Cardiac muscle cell (in vitro differentiated cells and primary cell): ENCODE data around the gene ENOX1. TPM values are rescaled to one million over a fixed set of nuclear protein-coding genes. Genes with fewer than 3 reads are reported as not detected.

Experiments
- DNase-seq, 2 donors: peaks; one replicate each; pipeline versions ENCODE4 v3.0.0 to v3.0.0-alpha.2; 2010 to 2017; ENCODE audit warnings: low read depth in 1 of 2, low spot score in 1 of 2
- H3K27ac ChIP-seq: fragments of 200-600 bp; sonication (generic); 2 replicates; pipeline ENCODE4 v1.5.1; 2016
- H3K27me3 ChIP-seq: fragments of 200-600 bp; sonication (generic); 2 replicates; pipeline ENCODE4 v1.6.0; 2016; ENCODE audit warnings: control low read depth
- H3K36me3 ChIP-seq: fragments of 200-600 bp; sonication (generic); 2 replicates; pipeline ENCODE4 v1.5.1; 2016; ENCODE audit warnings: control low read depth
- H3K4me1 ChIP-seq: fragments of 200-600 bp; sonication (generic); 2 replicates; pipeline ENCODE4 v1.8.1; 2017; ENCODE audit warnings: low read depth, mild to moderate bottlenecking, mixed run types
- H3K4me3 ChIP-seq: fragments of 200-600 bp; sonication (generic); 2 replicates; pipeline ENCODE4 v1.5.1; 2016; ENCODE audit warnings: mild to moderate bottlenecking
- H3K9me3 ChIP-seq: fragments of 200-600 bp; sonication (generic); 2 replicates; pipeline ENCODE4 v1.5.1; 2017; ENCODE audit warnings: low read depth, mild to moderate bottlenecking, control low read depth
- polyA plus RNA-seq: library from polyadenylated mRNA; unstranded; fragments of >200 nt; fragmentation: Nextera tagmentation; extraction: Ambion mirVana; gene quantifications from 2 replicates; pipeline ENCODE4 v1.2.1, GENCODE V29; 2016
- total RNA-seq: library from RNA; depleted of rRNA; stranded (reverse); fragments of >200 nt; gene quantifications from 2 replicates; pipeline ENCODE4 v1.2.3, GENCODE V29; 2016
- TF ChIP-seq, protein P1 (sequence below): IDR thresholded peaks from 2 replicates; pipeline ENCODE4 v1.5.1; 2012; ENCODE audit warnings: low read depth, mild to moderate bottlenecking, low read length

The ENOX1 gene
- total and polyA plus RNA-seq, 2 experiments from 2014 or later, result 2.0 to 5.1 TPM

DNA sequence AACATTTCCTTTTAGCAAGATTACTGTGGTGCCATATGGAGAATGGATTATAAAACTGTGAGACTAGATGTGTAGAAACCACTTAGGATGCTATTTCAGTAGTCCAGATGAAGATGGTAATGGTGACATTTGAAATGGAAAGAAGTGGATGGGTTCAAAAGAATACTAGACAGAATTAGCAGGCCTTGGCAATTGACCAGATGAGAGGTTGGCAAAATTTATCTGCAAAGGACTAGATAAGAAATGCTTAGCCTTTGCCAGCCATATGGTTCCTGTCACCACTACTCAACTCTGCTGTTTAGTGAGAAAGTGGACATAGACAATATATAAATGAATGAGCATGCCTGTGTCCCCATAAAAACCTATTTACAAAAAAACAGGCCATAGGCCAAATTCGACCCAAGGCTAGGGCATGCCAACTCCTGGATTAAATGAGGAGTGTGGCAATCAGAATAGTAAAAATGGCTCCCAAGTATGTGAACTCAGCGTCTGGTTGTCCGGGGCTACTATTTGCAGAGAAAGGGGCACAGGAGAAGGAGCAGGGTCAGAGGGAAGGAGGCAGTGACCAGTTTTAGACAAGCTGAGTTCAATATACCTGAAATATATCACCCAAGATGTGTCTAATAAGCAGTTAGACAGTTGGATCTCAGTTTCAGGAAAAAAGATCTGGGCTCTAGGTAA is 98.4 kb downstream of the ENOX1 start:
- Histone ChIP-seq H3K4me3 (no peak overlapping the region), H3K36me3 (no peaks in the 10 kb centered on the region), H3K27me3 (no peaks in the 10 kb centered on the region), H3K4me1 (peaks cover 13% of the 10 kb centered on the region), H3K9me3 (no peaks in the 10 kb centered on the region), H3K27ac (no peak overlapping the region)
- TF ChIP-seq, protein P1, sequence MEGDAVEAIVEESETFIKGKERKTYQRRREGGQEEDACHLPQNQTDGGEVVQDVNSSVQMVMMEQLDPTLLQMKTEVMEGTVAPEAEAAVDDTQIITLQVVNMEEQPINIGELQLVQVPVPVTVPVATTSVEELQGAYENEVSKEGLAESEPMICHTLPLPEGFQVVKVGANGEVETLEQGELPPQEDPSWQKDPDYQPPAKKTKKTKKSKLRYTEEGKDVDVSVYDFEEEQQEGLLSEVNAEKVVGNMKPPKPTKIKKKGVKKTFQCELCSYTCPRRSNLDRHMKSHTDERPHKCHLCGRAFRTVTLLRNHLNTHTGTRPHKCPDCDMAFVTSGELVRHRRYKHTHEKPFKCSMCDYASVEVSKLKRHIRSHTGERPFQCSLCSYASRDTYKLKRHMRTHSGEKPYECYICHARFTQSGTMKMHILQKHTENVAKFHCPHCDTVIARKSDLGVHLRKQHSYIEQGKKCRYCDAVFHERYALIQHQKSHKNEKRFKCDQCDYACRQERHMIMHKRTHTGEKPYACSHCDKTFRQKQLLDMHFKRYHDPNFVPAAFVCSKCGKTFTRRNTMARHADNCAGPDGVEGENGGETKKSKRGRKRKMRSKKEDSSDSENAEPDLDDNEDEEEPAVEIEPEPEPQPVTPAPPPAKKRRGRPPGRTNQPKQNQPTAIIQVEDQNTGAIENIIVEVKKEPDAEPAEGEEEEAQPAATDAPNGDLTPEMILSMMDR, result no peak
- DNase-seq, result no peak

DNA sequence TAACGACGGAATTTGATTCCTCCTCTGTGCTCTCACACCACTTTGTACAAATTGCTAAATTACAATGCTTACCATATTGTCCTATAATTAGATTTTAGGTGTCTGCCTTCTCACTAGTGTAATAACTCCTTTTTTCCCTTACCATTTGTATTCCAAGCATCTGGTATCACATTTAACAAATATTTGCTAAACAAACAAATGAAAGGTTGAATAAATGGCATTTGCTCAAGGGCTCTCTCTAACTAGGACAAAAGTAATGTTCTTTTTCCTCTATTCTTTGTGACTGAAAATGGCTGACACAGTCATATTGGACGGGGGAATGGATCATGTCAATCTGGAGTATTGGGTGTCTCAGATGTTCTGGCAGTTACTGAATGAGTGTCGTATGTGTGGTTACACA is 99.7 kb downstream of the ENOX1 start:
- TF ChIP-seq, protein P1, result no peak
- H3K4me1 ChIP-seq, result peaks cover 13% of the 10 kb centered on the region
- no peaks in the 10 kb centered on the region for H3K9me3 ChIP-seq
- H3K27me3 ChIP-seq, result no peaks in the 10 kb centered on the region
- no peaks in the 10 kb centered on the region for H3K36me3 ChIP-seq
- DNase-seq, result no peak
- H3K27ac ChIP-seq, result no peak overlapping the region
- H3K4me3 ChIP-seq, result no peak overlapping the region

DNA sequence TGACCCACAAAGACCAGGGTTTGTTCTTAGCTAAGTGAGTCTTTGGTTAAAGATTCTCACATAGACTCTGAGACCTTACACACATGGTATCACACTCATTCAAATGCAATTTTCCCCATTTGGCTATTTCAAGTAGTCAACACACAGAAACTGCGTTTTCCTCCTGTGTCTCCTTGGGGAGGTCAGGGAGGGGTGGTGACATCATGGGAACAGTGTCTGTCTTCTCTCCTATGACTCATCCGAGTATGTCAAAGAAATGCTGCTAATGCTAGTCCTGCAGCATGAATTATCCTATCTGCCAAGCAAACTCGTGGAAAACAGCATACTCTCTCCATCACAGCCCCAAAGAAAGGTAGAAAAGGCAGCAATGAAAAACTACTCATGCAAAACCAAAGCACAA is 100.2 kb downstream of the ENOX1 start:
- peaks cover 13% of the 10 kb centered on the region for H3K4me1 ChIP-seq
- no peak overlapping the region for H3K27ac ChIP-seq
- no peaks in the 10 kb centered on the region for H3K9me3 ChIP-seq
- TF ChIP-seq, protein P1, result no peak
- peak in 1 of 2 donors; percentile 71 for DNase-seq
- H3K27me3 ChIP-seq, result no peaks in the 10 kb centered on the region
- no peak overlapping the region for H3K4me3 ChIP-seq
- no peaks in the 10 kb centered on the region for H3K36me3 ChIP-seq

DNA sequence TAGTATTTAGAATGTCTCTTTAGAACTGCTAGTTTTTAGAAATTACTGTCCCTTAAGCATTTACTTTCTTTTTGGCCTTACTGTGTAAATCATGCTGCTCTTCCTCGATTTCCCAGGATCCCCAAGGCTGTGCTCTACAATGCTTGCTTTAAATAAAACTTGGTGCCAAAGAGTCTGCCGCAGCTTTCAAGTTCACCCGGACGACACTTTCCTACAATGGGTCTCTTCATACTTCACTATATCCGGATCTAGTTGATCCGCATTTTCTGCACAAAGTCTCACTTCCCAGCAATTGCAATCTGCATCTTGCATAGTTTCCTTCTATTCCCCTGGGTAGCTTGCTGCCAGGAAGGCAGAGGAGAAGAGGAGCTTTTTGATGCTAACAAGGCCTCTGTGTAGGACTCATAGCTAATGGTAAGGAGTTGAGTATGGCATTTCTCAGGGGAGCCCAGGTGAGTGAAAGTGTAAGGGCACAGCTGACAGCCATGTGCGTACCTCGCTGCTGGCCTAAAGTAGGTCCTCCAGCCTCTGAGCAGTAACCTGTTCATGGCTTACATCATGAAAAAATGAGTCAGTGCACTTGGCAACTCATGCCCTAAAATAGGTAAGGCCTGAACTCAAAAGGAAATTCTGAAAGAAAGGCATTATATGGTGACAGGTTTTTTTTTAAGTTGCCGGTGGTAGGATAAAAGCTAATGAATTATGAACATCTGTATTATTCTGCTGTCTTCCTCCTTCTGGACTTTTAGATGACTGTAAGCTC is 101.6 kb downstream of the ENOX1 start:
- H3K27ac ChIP-seq, result no peak overlapping the region

DNA sequence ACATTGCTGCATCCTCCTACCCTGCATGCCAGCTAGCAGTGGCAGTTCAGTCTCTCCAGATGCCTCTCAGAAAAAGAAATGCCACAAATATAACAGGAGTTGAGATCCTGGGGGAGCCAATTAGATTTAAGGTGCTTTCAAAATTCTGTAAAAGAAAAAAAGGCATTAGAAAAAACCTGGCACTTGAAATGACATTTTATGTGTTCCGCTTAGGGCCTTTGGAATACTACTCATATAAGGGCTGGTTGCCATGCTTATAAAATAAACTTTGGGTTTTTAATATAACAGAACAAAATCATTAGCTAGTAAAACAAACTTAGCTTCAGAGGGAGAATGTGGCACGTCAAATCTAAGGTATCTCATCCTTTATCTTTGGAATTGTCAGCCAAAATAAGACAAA is 104.1 kb downstream of the ENOX1 start:
- TF ChIP-seq, protein P1, result no peak
- Histone ChIP-seq H3K4me1 (peaks cover 3% of the 10 kb centered on the region), H3K9me3 (no peaks in the 10 kb centered on the region), H3K27ac (no peak overlapping the region), H3K27me3 (no peaks in the 10 kb centered on the region), H3K4me3 (no peak overlapping the region), H3K36me3 (no peaks in the 10 kb centered on the region)
- no peak for DNase-seq

More for the DNA sequence above, 101.6 kb downstream of the ENOX1 start:
- DNase-seq, result no peak
- H3K27me3 ChIP-seq, result no peaks in the 10 kb centered on the region
- no peaks in the 10 kb centered on the region for H3K36me3 ChIP-seq
- TF ChIP-seq, protein P1, result no peak
- H3K4me3 ChIP-seq, result no peak overlapping the region
- H3K4me1 ChIP-seq, result peaks cover 13% of the 10 kb centered on the region
- no peaks in the 10 kb centered on the region for H3K9me3 ChIP-seq
